ENCODE measurements around the gene ZBTB4. TPM values are rescaled to one million over a fixed set of nuclear protein-coding genes. Genes with fewer than 3 reads are reported as not detected.
A peak's percentile ranks its signal among the peaks of the same experiment; 100 is the strongest.
"Not testable (repeated sequence)": the region's sequence is repeated elsewhere in the genome, so short reads cannot be mapped to it uniquely, and the experiment has no call there.

The ZBTB4 gene
- total RNA-seq, 1 experiment from 2014 or later, result 14.4 TPM

DNA sequence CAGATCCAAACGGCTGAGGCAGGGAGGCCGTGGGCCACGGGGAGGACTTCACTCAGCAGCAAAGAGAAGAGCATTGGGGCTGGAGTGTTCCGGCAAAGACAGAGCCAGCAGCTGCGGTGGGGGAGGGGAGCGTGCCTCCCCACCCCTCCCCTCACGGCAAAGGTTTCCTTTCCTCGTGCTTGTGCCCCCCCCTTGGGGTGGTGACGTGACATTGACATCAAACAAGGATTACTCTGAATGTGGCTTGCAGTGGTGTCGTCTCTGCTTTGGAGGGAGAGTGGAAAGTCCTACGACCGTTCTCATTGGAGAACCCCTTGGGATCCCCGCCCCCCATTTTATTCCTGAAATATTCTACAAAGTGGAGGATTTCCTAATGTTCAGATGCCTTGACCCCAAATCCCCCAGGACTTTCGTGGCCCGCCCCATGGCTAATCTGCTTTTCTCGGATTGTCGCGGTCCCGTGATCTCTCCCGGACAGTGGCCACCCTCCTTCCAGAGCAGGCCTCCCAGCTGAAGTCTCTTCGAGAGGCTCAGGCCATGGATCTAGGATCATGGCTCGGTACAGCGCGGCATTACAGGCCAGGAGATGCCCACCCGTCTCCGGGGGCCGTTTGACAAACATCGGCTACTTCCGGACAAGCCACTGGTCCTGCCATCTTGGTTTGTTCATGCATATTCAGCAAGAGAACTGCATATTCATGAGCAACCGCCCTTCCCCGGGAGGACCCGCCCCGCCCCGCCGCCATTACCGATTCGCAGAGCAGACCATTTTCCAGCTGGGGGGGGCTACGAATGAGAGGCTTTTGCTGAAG is 4.0 kb upstream of the ZBTB4 start:
- peak overlapping the region; percentile 99 for H2AFZ ChIP-seq (ENCODE audit: low read length)
- H4K20me1 ChIP-seq (ENCODE audit: control insufficient read depth, insufficient read depth, insufficient read length), result no peaks in the 10 kb centered on the region
- peak overlapping the region; percentile 91 for H2BK5ac ChIP-seq (ENCODE audit: insufficient read length, low read length)
- H3K4me3 Mint-ChIP-seq, result peak overlapping the region; percentile 91 to 96
- TF ChIP-seq CTCF (conservative IDR thresholded peaks at IDR 0.05), result no peak
- no peak overlapping the region for H2BK20ac ChIP-seq (ENCODE audit: low read depth, low read length, poor library complexity, severe bottlenecking)
- no peaks in the 10 kb centered on the region for H3K9me3 ChIP-seq (ENCODE audit: control insufficient read depth, low read depth, low read length)
- DNase-seq, result peak; percentile 97
- H2AK5ac ChIP-seq (ENCODE audit: insufficient read length, low read length), result no peak overlapping the region
- H3K27ac ChIP-seq (ENCODE audit: insufficient read length, low read depth, low read length), result peak overlapping the region; percentile 90
- peak overlapping the region; percentile 99; the same call in 1 of the 2 replicates for H3K14ac ChIP-seq (ENCODE audit: insufficient read depth, low read length)
- H3K27me3 ChIP-seq (ENCODE audit: insufficient read depth, low read length), result no peaks in the 10 kb centered on the region
- peak overlapping the region; percentile 99 for H3K18ac ChIP-seq (ENCODE audit: insufficient read length, low read depth, low read length)
- H2BK120ac ChIP-seq (ENCODE audit: low read depth, low read length, poor library complexity, severe bottlenecking), result peak overlapping the region; percentile 100
- H3K27me3 Mint-ChIP-seq (ENCODE audit: low read depth), result no peaks in the 10 kb centered on the region
- no CpG with 5 or more reads among the region's 38 CpGs for WGBS (ENCODE audit: extremely low coverage, insufficient read length, low lambda C conversion rate)
- H3K9ac ChIP-seq (ENCODE audit: extremely low read depth, insufficient read length, low read length), result peak overlapping the region; percentile 98
- H3K36me3 Mint-ChIP-seq (ENCODE audit: insufficient read depth in 1 of 3, low read depth in 3 of 3), result peaks cover 13 to 21% (median 14%) of the 10 kb centered on the region in 3 experiments; a peak in 6 of 7 replicates
- peak overlapping the region; percentile 81 for H3K4me2 ChIP-seq (ENCODE audit: insufficient read depth, insufficient read length, low read length)
- no peak overlapping the region for H3K23ac ChIP-seq (ENCODE audit: insufficient read length, low read depth, low read length)
- peak overlapping the region; percentile 97 for H2BK12ac ChIP-seq (ENCODE audit: insufficient read length, low read depth, low read length)
- no peak overlapping the region for H2BK15ac ChIP-seq (ENCODE audit: low read depth, low read length)
- no peaks in the 10 kb centered on the region for H3K9me3 Mint-ChIP-seq
- H3K4me1 ChIP-seq (ENCODE audit: insufficient read depth, low read length), result peaks cover 2% of the 10 kb centered on the region; the same call in 1 of the 2 replicates
- no peak overlapping the region; the same call in 1 of the 2 replicates for H3K4ac ChIP-seq (ENCODE audit: low read depth, low read length)
- H4K91ac ChIP-seq (ENCODE audit: insufficient read length, low read depth, low read length), result no peak overlapping the region
- peak overlapping the region; percentile 93 for H3T11ph ChIP-seq (ENCODE audit: low read length)
- peaks cover 49 to 65% of the 10 kb centered on the region in 2 experiments for H3K4me1 Mint-ChIP-seq
- H3K79me2 ChIP-seq (ENCODE audit: insufficient read depth, low read length), result peaks cover 21% of the 10 kb centered on the region
- H4K5ac ChIP-seq (ENCODE audit: insufficient read length, low read depth, low read length), result no peak overlapping the region
- peaks cover 4% of the 10 kb centered on the region for H3K79me1 ChIP-seq (ENCODE audit: insufficient read depth, low read depth, low read length, poor library complexity, severe bottlenecking)
- H3K56ac ChIP-seq (ENCODE audit: insufficient read length, low read depth, low read length), result peak overlapping the region; percentile 87
- H3K27ac Mint-ChIP-seq, result peak overlapping the region; percentile 99 to 100 (median 99)
- peaks cover 17% of the 10 kb centered on the region for H3K23me2 ChIP-seq (ENCODE audit: insufficient read length, low read depth, low read length, poor library complexity, severe bottlenecking)
- H4K8ac ChIP-seq (replicated peaks; ENCODE audit: insufficient read length, low read depth, low read length), result no peak overlapping the region

GRCh38 chr17:7482742-7483088 is 3.3 kb upstream of the ZBTB4 start:
- H2BK5ac ChIP-seq (ENCODE audit: insufficient read length, low read length); H3K27me3 Mint-ChIP-seq (ENCODE audit: low read depth); H3T11ph ChIP-seq (ENCODE audit: low read length); H3K18ac ChIP-seq (ENCODE audit: insufficient read length, low read depth, low read length); H2BK20ac ChIP-seq (ENCODE audit: low read depth, low read length, poor library complexity, severe bottlenecking); H4K20me1 ChIP-seq (ENCODE audit: control insufficient read depth, insufficient read depth, insufficient read length); H3K4me1 ChIP-seq (ENCODE audit: insufficient read depth, low read length); H3K14ac ChIP-seq (ENCODE audit: insufficient read depth, low read length); H3K4ac ChIP-seq (ENCODE audit: low read depth, low read length); H3K9me3 Mint-ChIP-seq; H2AK5ac ChIP-seq (ENCODE audit: insufficient read length, low read length); H4K5ac ChIP-seq (ENCODE audit: insufficient read length, low read depth, low read length); H3K9me3 ChIP-seq (ENCODE audit: control insufficient read depth, low read depth, low read length); H4K8ac ChIP-seq (replicated peaks; ENCODE audit: insufficient read length, low read depth, low read length); H2BK12ac ChIP-seq (ENCODE audit: insufficient read length, low read depth, low read length); H2BK15ac ChIP-seq (ENCODE audit: low read depth, low read length); H3K27me3 ChIP-seq (ENCODE audit: insufficient read depth, low read length); H4K91ac ChIP-seq (ENCODE audit: insufficient read length, low read depth, low read length); H3K79me1 ChIP-seq (ENCODE audit: insufficient read depth, low read depth, low read length, poor library complexity, severe bottlenecking); H3K23ac ChIP-seq (ENCODE audit: insufficient read length, low read depth, low read length); H3K9ac ChIP-seq (ENCODE audit: extremely low read depth, insufficient read length, low read length); H2BK120ac ChIP-seq (ENCODE audit: low read depth, low read length, poor library complexity, severe bottlenecking); DNase-seq; H3K56ac ChIP-seq (ENCODE audit: insufficient read length, low read depth, low read length); H2AFZ ChIP-seq (ENCODE audit: low read length): not testable (repeated sequence)
- Histone ChIP-seq H3K79me2 (ENCODE audit: insufficient read depth, low read length) (peaks cover 20% of the 10 kb centered on the region), H3K23me2 (ENCODE audit: insufficient read length, low read depth, low read length, poor library complexity, severe bottlenecking) (peaks cover 17% of the 10 kb centered on the region), H3K27ac (ENCODE audit: insufficient read length, low read depth, low read length) (peak overlapping the region; percentile 59), H3K4me2 (ENCODE audit: insufficient read depth, insufficient read length, low read length) (peak overlapping the region; percentile 81)
- Mint-ChIP-seq H3K4me1 (peaks cover 54 to 70% of the 10 kb centered on the region in 2 experiments), H3K36me3 (ENCODE audit: insufficient read depth in 1 of 3, low read depth in 3 of 3) (peaks cover 12 to 18% (median 13%) of the 10 kb centered on the region in 3 experiments; a peak in 6 of 7 replicates), H3K27ac (peak overlapping the region in 2 of 3 experiments; percentile 99; a peak in 5 of 7 replicates), H3K4me3 (peak overlapping the region; percentile 91 to 96)
- WGBS (ENCODE audit: extremely low coverage, insufficient read length, low lambda C conversion rate), result no CpG with 5 or more reads among the region's 6 CpGs
